Fibroblast of gingiva (primary cell): Measurements from ENCODE around the gene NKG7.
A peak's percentile ranks its signal among the peaks of the same experiment; 100 is the strongest.
"Not testable (repeated sequence)": the region's sequence is repeated elsewhere in the genome, so short reads cannot be mapped to it uniquely, and the experiment has no call there.

Experiments used
- DNase-seq: peaks from one replicate; pipeline ENCODE4 v3.0.0-alpha.2; 2011; ENCODE audit warnings: low read depth

NKG7 gene

GRCh38 chr19:51372649-51373504, at the start of gene NKG7:
TSS of gene NKG7 (minus strand) at chr19:51372654. CDS start at chr19:51372535, 119 bp downstream.
- no peak for DNase-seq

GRCh38 chr19:51422053-51422448, 49.6 kb upstream of the NKG7 start:
- peak; percentile 43 for DNase-seq

GRCh38 chr19:51421229-51422052, 49.0 kb upstream of the NKG7 start:
- DNase-seq, result no peak

- not testable (repeated sequence) for DNase-seq
Measured at GRCh38 chr19:51420511-51420910, 48.1 kb upstream of the NKG7 start.

GRCh38 chr19:51418707-51419106, 46.3 kb upstream of the NKG7 start:
- DNase-seq, result no peak

- no peak for DNase-seq
Measured at GRCh38 chr19:51417810-51418157, 45.3 kb upstream of the NKG7 start.

DNA sequence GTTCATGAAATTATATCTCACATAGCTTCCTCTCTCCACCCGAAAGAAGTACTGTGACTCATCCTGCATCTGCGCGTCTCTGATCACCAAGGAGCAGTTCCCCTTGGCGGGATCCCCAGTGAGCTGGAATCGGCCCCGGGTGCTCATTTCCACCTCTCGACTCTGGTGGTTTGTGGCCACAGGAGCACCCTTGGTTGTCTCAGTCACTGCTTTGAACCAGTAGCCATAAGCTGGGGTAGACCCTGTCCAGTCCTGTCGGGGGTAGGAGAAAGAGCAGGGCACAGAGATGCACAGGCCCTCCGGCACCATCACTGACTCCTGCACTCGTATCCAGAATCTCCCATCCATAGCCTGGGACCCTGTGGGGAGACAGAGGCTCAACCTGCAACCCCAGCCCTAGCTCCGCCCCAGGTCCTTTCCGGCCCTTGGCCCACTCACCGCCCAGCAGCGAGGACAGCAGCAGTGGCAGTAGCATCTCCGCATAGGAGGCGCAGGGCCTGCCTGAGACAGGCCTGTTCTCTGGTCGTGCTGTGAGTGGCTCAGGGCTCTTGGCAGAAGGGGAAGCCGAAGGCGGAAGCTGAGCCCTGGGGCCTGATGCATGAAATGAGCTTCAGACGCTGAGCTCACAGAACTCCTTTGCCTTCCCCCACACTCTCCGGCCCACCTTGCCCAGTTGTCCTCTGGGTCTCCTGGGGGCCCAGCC, 44.8 kb upstream of the NKG7 start, which contains the start of gene SIGLEC10:
Gene SIGLEC10, minus strand, starts transcription at position 536 of the 703 bp plus-strand sequence. Its CDS starts 61 bp downstream, at position 475.
- DNase-seq, result no peak

DNA sequence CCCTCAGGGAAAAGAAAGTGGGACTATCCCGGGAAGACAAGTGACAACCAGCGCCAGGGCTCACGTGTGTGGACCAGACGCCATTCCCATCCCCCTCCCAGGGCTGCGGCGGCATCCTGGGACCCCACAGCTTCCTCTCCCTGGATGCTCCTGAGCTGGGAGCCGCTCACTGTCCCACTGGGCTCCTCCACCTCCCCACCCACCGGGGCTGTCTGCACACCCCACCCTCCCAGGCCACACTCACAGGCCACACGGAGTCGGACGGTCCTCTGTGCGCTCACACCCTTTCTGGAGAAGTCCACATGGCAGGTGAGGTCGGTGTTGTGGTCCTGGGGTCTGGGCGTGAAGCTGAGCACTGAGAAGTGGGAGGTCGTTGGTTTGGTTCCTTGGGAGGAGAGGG, 44.0 kb upstream of the NKG7 start:
- DNase-seq, result not testable (repeated sequence)

DNA sequence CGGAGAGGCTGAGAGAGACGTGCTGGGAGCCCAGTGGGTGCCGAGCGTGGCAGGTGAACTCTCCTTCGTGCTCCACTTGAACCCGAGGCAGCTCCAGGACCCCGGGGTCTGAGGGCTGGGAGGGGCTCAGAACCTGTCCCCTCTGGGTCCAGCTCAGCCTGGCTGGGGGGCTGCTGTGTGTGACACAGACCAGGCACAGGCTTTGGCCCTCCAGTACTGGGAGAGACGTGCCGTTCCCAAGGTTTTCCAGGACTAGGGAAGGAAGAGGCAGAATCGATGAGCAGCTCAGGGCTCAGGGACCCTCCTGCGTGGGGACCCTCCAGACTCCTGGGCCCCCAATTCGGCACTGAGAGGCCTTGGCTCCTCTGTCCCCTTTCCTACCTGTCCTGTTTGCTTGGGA, 42.7 kb upstream of the NKG7 start:
- no peak for DNase-seq

DNA sequence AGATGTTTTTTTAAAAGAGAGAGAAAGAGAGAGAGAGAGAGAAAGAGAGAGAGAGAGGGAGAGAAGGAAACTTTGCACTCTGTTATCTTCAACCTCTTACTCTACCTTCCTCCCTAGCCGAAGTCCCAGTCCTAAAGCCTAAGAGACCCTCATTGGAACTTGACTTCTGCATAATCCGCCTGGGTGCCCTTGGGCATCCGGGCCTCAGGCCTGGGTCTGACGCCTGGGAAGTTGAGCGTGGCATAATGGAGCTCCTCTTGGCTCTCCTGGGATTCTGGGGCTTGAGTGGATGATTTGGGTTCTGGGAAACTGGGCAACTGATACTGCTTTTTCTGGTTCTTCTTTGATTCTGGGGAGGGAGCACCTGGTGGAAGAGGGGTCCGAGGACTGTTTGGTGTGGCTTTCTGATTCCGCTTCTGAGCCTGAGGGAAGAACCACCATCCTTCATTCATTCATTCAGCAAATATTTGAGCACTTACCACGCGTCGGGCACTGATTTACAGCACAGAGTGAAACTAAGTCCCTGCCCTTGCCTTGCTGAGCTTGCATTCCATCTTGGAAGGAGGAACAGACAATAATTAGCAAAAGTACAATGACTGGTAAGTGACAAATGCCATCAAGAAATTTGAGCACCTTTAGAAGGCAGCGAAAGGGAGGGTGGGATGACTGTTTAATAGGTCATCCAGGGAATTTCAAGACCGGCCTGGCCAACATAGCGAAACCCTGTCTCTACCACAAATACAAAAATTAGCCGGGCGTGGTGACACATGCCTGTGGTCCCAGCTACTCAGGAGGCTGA, 38.7 kb upstream of the NKG7 start:
- DNase-seq, result no peak

DNA sequence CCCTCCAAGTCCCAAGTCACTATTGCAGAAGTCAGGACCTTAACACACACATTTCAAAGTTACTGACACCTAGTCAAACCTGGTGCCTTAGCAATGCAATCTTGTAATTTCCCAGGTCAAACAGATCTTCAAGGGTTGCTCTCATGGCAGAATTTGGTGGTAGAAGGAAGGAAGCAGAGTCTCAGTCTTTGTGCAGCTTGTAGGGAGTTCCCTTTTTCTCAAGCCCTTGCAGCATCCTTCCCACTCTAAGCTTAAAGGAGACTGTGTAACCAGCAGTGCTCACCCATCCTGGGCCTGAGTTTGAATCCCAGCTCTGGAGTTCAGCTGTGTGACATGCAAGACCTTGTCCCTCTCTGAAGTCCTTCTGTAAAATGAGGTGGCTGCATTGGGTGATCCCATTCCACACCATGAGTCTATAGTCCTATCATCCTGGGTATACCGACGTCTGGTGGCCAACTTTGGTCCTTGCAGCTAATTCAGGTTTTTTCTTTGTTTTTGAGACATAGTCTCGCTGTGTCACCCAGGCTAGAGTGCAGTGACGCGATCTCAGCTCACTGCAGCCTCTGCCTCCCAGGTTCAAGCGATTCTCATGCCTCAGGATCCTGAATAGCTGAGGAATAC, 35.2 kb upstream of the NKG7 start:
- peak; percentile 16 for DNase-seq

DNA sequence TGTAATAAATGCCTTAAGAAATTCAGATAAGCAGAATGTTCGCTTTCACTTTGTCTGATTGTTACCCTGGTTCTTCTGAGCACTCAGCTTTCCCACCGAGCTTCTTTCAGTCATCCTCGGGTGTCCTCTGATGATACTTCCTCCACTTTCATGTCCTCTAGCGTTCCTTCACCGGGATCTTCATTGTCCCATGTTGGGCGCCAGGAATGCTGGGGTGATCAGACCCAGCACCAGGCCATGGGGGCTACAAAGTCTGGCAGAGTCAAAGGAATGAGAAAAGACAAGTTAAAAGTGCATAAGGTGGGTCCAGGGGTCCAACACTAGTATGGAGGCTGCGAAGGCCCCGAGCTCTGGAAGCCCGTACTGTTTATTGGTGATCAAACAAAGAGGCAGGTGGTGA, 29.7 kb upstream of the NKG7 start:
- no peak for DNase-seq

DNA sequence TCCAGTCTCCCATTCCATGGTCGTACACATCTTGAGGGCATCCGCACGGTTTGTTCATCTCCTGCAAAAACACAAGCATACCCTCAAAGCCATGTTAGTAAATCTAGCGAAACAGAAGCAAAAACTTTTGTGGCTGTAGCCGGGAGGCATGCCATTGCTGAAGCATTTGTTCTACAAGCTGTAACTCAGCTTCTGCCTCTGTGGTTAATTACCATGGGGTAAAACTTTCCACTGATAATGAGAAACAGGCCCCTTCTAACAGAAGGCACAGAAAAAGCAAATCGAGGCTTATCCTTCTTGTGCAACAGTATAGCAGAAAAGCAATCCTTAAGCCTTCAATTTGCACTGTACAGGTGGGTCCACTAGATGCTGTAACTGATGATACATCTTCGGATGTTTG, 27.5 kb upstream of the NKG7 start:
- DNase-seq, result peak; percentile 27

DNA sequence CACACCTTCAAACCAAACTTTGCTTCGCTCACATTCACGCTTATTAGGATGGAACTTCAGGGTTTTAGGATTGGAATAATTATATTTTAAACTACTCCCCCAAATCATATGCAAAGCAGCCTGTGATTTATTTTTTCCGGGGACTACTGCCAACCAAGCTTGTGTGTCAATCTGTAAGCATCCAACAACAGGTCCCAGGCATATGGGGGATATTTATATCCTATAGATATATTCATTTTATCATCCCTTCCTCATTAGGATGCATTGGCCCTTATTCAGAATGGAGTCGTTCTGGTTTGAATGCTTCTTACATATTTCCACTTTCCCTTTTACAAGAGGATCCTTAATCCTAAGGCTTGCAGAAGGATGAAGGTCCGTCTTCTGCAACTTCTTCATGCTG, 26.8 kb upstream of the NKG7 start:
- DNase-seq, result no peak

- DNase-seq, result peak; percentile 27
Measured at GRCh38 chr19:51398096-51398704, 25.7 kb upstream of the NKG7 start.

- peak; percentile 39 for DNase-seq
Measured at GRCh38 chr19:51397453-51397852, 25.0 kb upstream of the NKG7 start.

DNA sequence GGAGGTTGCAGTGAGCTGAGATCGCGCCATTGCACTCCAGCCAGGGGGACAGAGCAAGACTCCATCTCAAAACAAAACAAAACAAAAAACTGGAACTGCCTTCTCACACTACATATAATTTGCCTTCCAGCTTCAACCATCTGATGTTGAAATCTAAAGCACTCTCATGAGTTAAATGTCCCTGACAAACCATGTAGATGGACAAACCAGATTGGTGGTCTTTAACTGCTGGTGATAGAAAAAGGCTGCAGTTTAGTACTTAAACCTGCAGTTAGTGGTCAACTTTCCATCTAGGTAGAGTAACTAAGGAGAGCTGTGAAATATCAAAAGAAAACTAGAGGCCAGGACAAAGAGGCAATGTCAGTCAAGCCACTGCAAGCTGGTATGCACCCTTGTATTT, 23.7 kb upstream of the NKG7 start:
- no peak for DNase-seq

DNA sequence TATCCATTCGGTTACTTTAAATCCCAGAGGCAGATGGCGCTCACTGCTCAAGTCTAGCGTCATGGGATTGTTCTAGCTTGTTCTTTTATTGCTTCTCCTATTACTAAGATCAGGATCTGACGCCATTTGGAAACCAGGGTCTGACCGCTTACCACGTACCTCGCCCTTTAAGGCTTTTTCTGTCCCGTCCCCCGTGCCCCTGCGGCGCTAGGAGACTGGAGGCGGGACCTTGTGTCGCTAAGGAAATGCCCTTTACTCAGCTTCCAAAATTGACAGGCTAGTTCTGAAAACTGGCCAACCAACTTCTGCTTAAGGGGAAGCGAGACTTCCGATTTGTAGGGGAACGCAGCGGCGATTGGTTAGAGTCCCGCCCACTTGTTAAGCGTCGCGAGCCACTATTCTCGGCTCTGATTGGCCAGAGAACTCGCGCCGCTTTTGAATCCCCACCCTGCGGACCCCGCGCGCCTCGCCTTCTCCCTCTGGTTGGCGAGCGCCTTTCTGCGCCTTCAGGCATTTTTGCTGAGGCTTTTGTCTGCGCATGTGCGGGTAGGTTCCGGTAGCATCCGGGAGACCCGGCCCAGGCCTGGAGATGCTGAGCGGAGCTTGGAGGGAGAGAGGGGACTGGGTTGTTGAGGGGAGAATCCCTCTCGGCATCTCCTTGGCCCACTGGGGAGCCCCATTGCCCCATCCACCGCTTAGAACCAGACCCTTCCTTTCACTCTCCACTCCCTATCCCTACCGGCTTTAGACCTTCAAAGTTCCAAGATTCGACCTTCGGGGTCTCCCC, 21.8 kb upstream of the NKG7 start:
- peak; percentile 98 for DNase-seq

GRCh38 chr19:51392701-51393100, 20.2 kb upstream of the NKG7 start:
- DNase-seq, result no peak

DNA sequence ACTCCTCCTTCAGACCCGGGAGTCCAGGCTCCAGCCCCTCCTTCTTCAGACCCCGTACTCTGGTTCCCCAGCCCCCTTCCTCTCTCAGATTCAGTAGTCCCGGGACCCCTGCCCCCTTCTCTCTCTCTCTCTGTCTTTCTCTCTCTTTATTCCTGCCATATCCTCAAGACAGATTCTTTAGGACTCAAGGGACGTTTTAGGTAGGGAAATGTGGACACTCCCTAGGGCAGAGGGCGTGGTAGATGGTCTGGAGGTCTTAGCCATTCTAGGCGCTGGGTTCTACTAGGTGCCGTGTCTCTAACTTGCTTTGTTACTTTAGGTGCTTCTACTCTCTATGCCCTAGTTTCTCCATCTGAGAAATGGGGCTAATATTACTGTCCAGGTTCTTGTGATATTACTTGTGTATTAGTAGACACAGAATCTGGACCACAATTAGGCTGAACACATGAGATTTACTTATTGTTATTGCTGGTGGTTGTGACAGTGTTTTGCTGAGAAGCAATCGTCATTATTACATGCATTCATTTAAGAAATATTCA, 18.7 kb upstream of the NKG7 start:
- DNase-seq, result no peak
